Ovary (tissue), 9 donors: ENCODE measurements around the gene CACNA1C. TPM values are rescaled to one million over a fixed set of nuclear protein-coding genes. Genes with fewer than 3 reads are reported as not detected.

Experiments used
- DNase-seq, 5 donors: peaks; one replicate each; pipeline ENCODE4 v3.0.0-alpha.2; 2019 to 2020
- H3K27ac ChIP-seq, 2 donors: fragments of 200-600 bp; one replicate each; pipeline versions ENCODE4 v1.5.1 to v1.8.0; 2019 to 2022
- H3K27me3 ChIP-seq: fragments of 200-600 bp; one replicate; pipeline ENCODE4 v1.8.0; 2022
- H3K36me3 ChIP-seq: fragments of 200-600 bp; sonication (generic); one replicate; pipeline ENCODE4 v1.5.1; 2019
- H3K4me1 ChIP-seq: one replicate; pipeline ENCODE4 v1.8.1; 2013; ENCODE audit warnings: mild to moderate bottlenecking, moderate library complexity; ENCODE audit not compliant: insufficient read depth
- H3K4me3 ChIP-seq: fragments of 200-600 bp; sonication (generic); one replicate; pipeline ENCODE4 v1.5.1; 2017
- H3K9me3 ChIP-seq, 2 donors: fragments of 200-600 bp in 1 of 2; sonication (generic) in 1 of 2; one replicate each; pipeline versions ENCODE4 v1.5.1 to v1.8.1; 2013 to 2019; ENCODE audit warnings: mild to moderate bottlenecking in 1 of 2, moderate library complexity in 1 of 2
- CTCF ChIP-seq, 3 donors: fragments of 450-650 bp in 2 of 3; fragments of 200-600 bp in 1 of 3; IDR thresholded peaks; one replicate each; pipeline versions ENCODE4 v1.5.1 to v1.8.0; 2016 to 2022; ENCODE audit warnings: antibody characterized with exemption in 3 of 3, mild to moderate bottlenecking in 1 of 3
- EP300 ChIP-seq: sonication (generic); formaldehyde crosslinking; IDR thresholded peaks from one replicate; pipeline ENCODE4 v1.6.1; 2017; ENCODE audit warnings: antibody characterized with exemption
- POLR2A ChIP-seq: fragments of 450-650 bp; IDR thresholded peaks from one replicate; pipeline ENCODE4 v1.6.1; 2017; ENCODE audit warnings: antibody characterized with exemption, mild to moderate bottlenecking, moderate library complexity
- WGBS, 3 donors: extraction: QIAGEN DNeasy Blood & Tissue Kit in 1 of 3; methylation state at CpG; one replicate each; pipeline versions ENCODE4 v1.1.5 to v1.1.7; 2013 to 2017; 5-methylcytosine and 5-hydroxymethylcytosine counted together
- intact Hi-C, 4 donors: fragments of 100-400 bp; cut with DNase I; formaldehyde crosslinking; loops; one replicate each; pipeline versions ENCODE4 v1.11.0 to v1.15.1; 2022 to 2023
- polyA plus RNA-seq, 2 donors: library from polyadenylated mRNA; stranded (reverse); fragments of 200-250 nt in 1 of 2; fragments of 350-450 nt in 1 of 2; fragmentation: Illumina TruSeq in 1 of 2; extraction: RNeasy Lipid Tissue Mini Kit (QIAGEN cat#74804) in 1 of 2; gene quantifications; one replicate each; pipeline ENCODE4 v1.2.3, GENCODE V29; 2013 to 2014
- total RNA-seq, 7 donors: library from RNA; depleted of rRNA in 2 of 7; stranded (reverse); fragments of >200 nt in 2 of 7; fragmentation: NEBNext Ultra II Directional in 3 of 7; extraction: Animal tissue kit (Norgen Biotek cat#: 25700) in 3 of 7; gene quantifications; one replicate each; pipeline versions ENCODE4 v1.1.0 to v1.2.4, GENCODE V29; 2016 to 2023
- donor health status: DM: no; HTN: no; CAD: no; lungs with moderate emphysema.
- donor health status: DM: no; HTN: no; CAD: no.
- donor health status: Bipolar disorder and iron deficiency.
- donor health status: DM: yes; HTN: yes; CAD: no.
- donor health status: DM: no; HTN: no; CAD: no.
- donor health status: DM: yes; HTN: yes; CAD: no.

Gene CACNA1C
- total and polyA plus RNA-seq, 9 donors, result 2.2 to 8.3 (median 3.7) TPM

GRCh38 chr12:2111826-2112225, 59.0 kb downstream of the CACNA1C start:
- DNase-seq, result no peak
- Histone ChIP-seq H3K9me3 (no peaks in the 10 kb centered on the region), H3K4me3 (no peak overlapping the region), H3K4me1 (no peaks in the 10 kb centered on the region), H3K27me3 (no peaks in the 10 kb centered on the region), H3K36me3 (no peaks in the 10 kb centered on the region), H3K27ac (no peak overlapping the region)
- TF ChIP-seq EP300, result no peak
- TF ChIP-seq CTCF (IDR thresholded peaks at IDR 0.05), result no peak
- no peak for TF ChIP-seq POLR2A
- WGBS, 3 donors, result 81 to 83% (median 83%) methylated on average over 13 of the region's 13 CpGs
- intact Hi-C loops, result no loop called here

GRCh38 chr12:2112401-2112800, 59.6 kb downstream of the CACNA1C start:
- 90 to 96% (median 94%) methylated on average over 7 of the region's 7 CpGs for WGBS, 3 donors
- TF ChIP-seq EP300 (no peak), POLR2A (no peak), CTCF (IDR thresholded peaks at IDR 0.05) (no peak)
- Histone ChIP-seq H3K4me3 (no peak overlapping the region), H3K27me3 (no peaks in the 10 kb centered on the region), H3K9me3 (no peaks in the 10 kb centered on the region), H3K27ac (no peak overlapping the region), H3K36me3 (no peaks in the 10 kb centered on the region), H3K4me1 (no peaks in the 10 kb centered on the region)
- no peak for DNase-seq
- intact Hi-C loops, result no loop called here

GRCh38 chr12:2113119-2113912, 60.5 kb downstream of the CACNA1C start:
- Histone ChIP-seq H3K27me3 (no peaks in the 10 kb centered on the region), H3K27ac (no peak overlapping the region), H3K4me3 (no peak overlapping the region), H3K4me1 (no peaks in the 10 kb centered on the region), H3K9me3 (no peaks in the 10 kb centered on the region), H3K36me3 (no peaks in the 10 kb centered on the region)
- no peak for DNase-seq
- no peak for TF ChIP-seq POLR2A
- TF ChIP-seq CTCF (IDR thresholded peaks at IDR 0.05), result no peak
- no peak for TF ChIP-seq EP300
- WGBS, 3 donors, result 85 to 93% (median 91%) methylated on average over 14 of the region's 14 CpGs
- intact Hi-C loops, result no loop called here

GRCh38 chr12:2114071-2114470, 61.3 kb downstream of the CACNA1C start:
- no peak overlapping the region for H3K4me3 ChIP-seq
- no peak for DNase-seq
- TF ChIP-seq POLR2A (no peak), EP300 (no peak)
- intact Hi-C loops, result no loop called here
- no peaks in the 10 kb centered on the region for H3K4me1 ChIP-seq
- no peak overlapping the region for H3K27ac ChIP-seq
- no peaks in the 10 kb centered on the region for H3K27me3 ChIP-seq
- no peaks in the 10 kb centered on the region for H3K9me3 ChIP-seq
- 76 to 82% (median 77%) methylated on average over 2 of the region's 2 CpGs for WGBS, 3 donors
- H3K36me3 ChIP-seq, result no peaks in the 10 kb centered on the region

GRCh38 chr12:2115101-2115845, 62.5 kb downstream of the CACNA1C start:
- Histone ChIP-seq H3K4me1 (peaks cover 6% of the 10 kb centered on the region), H3K4me3 (no peak overlapping the region), H3K27ac (no peak overlapping the region), H3K27me3 (no peaks in the 10 kb centered on the region), H3K36me3 (no peaks in the 10 kb centered on the region), H3K9me3 (no peaks in the 10 kb centered on the region)
- WGBS, 3 donors, result 94 to 96% (median 95%) methylated on average over 24 to 31 of the region's 31 CpGs
- no peak for DNase-seq
- TF ChIP-seq POLR2A, result no peak
- no peak for TF ChIP-seq EP300
- no peak for TF ChIP-seq CTCF (IDR thresholded peaks at IDR 0.05)
- intact Hi-C loops, result no loop called here
